Transverse colon (tissue), 3 donors: ENCODE data around the gene NANP.

ENCODE experiments used
- CTCF ChIP-seq, 5 experiments: fragments of 200-600 bp in 3 of 5; fragments of 450-650 bp in 2 of 5; sonication (generic) in 3 of 5; IDR thresholded peaks; 1 replicate in 2 of 5; 2 replicates in 3 of 5; pipeline ENCODE4 v1.5.1; 2016 to 2017; ENCODE audit warnings: antibody characterized with exemption in 5 of 5, inconsistent platforms in 3 of 5, mild to moderate bottlenecking in 2 of 5, moderate library complexity in 1 of 5
- EP300 ChIP-seq: sonication (generic); formaldehyde crosslinking; IDR thresholded peaks from one replicate; pipeline ENCODE4 v1.6.1; 2017; ENCODE audit warnings: antibody characterized with exemption, low read depth

DNA sequence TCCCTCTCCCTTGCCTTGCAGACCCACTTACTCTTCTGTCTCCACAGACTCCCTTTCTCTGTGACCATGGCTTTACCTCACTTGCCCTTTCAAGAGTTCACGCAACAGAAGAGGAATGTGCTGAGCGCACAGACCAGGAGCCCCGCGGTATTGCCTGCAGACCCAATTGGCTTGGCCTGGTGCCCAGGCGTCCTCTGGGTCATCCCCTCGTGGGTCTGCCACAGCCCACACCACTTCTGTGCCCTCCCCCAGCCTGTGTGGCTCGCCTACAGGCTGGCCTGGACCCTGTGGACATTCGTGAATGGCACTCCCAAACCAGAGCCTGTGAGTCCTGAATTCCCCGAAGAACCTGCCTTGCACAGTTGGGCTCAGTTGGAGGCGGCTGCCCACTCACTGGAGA lies 23.2 kb downstream of the NANP start:
- no peak for TF ChIP-seq CTCF (IDR thresholded peaks at IDR 0.05)
- TF ChIP-seq EP300: no peak
